Ishikawa (cell line): ENCODE data around the gene GINS2.

Experiments
- CEBPB ChIP-seq: IDR thresholded peaks from 2 replicates; pipeline ENCODE4 v1.6.1; 2012
- CREB1 ChIP-seq: IDR thresholded peaks from 2 replicates; pipeline ENCODE4 v1.6.1; 2012; ENCODE audit warnings: low read depth
- EGR1 ChIP-seq: IDR thresholded peaks from 2 replicates; pipeline ENCODE4 v1.6.1; 2012
- EP300 ChIP-seq: IDR thresholded peaks from 2 replicates; pipeline ENCODE4 v1.6.1; 2012; ENCODE audit warnings: borderline replicate concordance
- FOXM1 ChIP-seq: IDR thresholded peaks from 2 replicates; pipeline ENCODE4 v1.6.1; 2012; ENCODE audit warnings: low read depth, borderline replicate concordance
- NFIC ChIP-seq: IDR thresholded peaks from 2 replicates; pipeline ENCODE4 v1.6.1; 2012
- RAD21 ChIP-seq: IDR thresholded peaks from 2 replicates; pipeline ENCODE4 v1.6.1; 2012; ENCODE audit warnings: low read depth
- TAF1 ChIP-seq: IDR thresholded peaks from 2 replicates; pipeline ENCODE4 v1.6.1; 2012; ENCODE audit warnings: low read depth, mild to moderate bottlenecking
- TCF12 ChIP-seq: IDR thresholded peaks from 2 replicates; pipeline ENCODE4 v1.6.1; 2012; ENCODE audit warnings: low read depth
- TEAD4 ChIP-seq: IDR thresholded peaks from 2 replicates; pipeline ENCODE4 v1.6.1; 2012
- YY1 ChIP-seq: IDR thresholded peaks from 2 replicates; pipeline ENCODE4 v1.6.1; 2012; ENCODE audit warnings: low read depth
- ZBTB7A ChIP-seq: IDR thresholded peaks from 2 replicates; pipeline ENCODE4 v1.6.1; 2012; ENCODE audit warnings: low read depth
- TF ChIP-seq, protein P1 (sequence below): IDR thresholded peaks from 2 replicates; pipeline ENCODE4 v1.6.1; 2012
- TF ChIP-seq, protein P2 (sequence below): IDR thresholded peaks from 2 replicates; pipeline ENCODE4 v1.6.1; 2012; ENCODE audit warnings: low read depth, mild to moderate bottlenecking
- TF ChIP-seq, protein P3 (sequence below): IDR thresholded peaks from 2 replicates; pipeline ENCODE4 v1.6.1; 2012

The GINS2 gene

DNA sequence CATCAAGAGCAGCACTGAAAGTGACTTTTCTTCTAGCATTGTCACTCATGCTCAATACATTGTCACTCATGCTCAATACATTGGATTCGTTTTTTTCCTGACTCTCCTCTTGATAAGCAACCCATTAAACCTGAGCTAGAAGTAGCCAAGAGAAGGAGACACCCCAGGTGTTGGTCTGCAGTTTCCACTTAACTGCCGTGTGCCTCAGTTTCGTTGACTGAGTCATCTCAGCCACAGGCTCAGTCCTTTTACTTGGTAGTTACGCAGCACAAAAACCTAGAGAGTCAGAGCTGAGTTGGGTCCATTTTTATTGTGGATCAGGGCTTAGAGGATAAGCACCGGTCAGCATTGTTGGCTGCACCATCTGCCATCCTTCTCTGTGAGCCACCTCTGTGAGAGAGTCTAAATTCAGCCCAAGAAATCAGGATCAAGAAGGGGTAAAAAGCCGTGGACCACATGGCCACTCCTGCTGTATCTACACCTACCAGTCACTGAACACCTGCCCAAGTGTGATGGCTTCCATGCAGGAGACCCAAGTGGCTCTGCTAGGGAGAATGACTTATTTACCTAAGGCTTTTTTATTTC is 11.3 kb downstream of the GINS2 start:
- TF ChIP-seq TEAD4, result no peak
- no peak for TF ChIP-seq EGR1
- TF ChIP-seq, protein P1, sequence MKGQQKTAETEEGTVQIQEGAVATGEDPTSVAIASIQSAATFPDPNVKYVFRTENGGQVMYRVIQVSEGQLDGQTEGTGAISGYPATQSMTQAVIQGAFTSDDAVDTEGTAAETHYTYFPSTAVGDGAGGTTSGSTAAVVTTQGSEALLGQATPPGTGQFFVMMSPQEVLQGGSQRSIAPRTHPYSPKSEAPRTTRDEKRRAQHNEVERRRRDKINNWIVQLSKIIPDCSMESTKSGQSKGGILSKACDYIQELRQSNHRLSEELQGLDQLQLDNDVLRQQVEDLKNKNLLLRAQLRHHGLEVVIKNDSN, result no peak
- TF ChIP-seq FOXM1, result no peak
- no peak for TF ChIP-seq RAD21
- TF ChIP-seq, protein P2, sequence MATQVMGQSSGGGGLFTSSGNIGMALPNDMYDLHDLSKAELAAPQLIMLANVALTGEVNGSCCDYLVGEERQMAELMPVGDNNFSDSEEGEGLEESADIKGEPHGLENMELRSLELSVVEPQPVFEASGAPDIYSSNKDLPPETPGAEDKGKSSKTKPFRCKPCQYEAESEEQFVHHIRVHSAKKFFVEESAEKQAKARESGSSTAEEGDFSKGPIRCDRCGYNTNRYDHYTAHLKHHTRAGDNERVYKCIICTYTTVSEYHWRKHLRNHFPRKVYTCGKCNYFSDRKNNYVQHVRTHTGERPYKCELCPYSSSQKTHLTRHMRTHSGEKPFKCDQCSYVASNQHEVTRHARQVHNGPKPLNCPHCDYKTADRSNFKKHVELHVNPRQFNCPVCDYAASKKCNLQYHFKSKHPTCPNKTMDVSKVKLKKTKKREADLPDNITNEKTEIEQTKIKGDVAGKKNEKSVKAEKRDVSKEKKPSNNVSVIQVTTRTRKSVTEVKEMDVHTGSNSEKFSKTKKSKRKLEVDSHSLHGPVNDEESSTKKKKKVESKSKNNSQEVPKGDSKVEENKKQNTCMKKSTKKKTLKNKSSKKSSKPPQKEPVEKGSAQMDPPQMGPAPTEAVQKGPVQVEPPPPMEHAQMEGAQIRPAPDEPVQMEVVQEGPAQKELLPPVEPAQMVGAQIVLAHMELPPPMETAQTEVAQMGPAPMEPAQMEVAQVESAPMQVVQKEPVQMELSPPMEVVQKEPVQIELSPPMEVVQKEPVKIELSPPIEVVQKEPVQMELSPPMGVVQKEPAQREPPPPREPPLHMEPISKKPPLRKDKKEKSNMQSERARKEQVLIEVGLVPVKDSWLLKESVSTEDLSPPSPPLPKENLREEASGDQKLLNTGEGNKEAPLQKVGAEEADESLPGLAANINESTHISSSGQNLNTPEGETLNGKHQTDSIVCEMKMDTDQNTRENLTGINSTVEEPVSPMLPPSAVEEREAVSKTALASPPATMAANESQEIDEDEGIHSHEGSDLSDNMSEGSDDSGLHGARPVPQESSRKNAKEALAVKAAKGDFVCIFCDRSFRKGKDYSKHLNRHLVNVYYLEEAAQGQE, result no peak
- TF ChIP-seq, protein P3, sequence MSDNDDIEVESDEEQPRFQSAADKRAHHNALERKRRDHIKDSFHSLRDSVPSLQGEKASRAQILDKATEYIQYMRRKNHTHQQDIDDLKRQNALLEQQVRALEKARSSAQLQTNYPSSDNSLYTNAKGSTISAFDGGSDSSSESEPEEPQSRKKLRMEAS, result no peak
- no peak for TF ChIP-seq EP300
- no peak for TF ChIP-seq TAF1

DNA sequence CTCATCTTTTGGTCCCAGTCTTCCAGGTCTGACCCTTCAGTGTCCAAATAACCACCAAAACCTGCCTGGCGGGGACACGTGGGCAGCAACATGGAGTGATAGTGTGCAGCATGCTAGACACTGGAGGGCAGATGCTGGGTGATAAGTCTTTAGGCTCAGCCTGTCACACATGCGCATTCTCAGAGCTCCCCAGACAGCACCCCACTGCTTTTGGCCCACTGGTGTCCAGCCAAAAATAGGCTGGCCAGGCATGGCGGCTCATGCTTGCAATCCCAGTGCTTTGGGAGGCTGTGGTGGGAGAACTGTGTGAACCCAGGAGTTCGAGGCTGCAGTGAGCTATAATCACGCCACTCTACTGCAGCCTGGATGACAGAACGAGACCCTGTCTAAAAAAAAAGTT is 12.3 kb downstream of the GINS2 start:
- no peak for TF ChIP-seq TAF1
- no peak for TF ChIP-seq FOXM1
- no peak for TF ChIP-seq TCF12
- TF ChIP-seq ZBTB7A, result no peak
- TF ChIP-seq, protein P1, result no peak

DNA sequence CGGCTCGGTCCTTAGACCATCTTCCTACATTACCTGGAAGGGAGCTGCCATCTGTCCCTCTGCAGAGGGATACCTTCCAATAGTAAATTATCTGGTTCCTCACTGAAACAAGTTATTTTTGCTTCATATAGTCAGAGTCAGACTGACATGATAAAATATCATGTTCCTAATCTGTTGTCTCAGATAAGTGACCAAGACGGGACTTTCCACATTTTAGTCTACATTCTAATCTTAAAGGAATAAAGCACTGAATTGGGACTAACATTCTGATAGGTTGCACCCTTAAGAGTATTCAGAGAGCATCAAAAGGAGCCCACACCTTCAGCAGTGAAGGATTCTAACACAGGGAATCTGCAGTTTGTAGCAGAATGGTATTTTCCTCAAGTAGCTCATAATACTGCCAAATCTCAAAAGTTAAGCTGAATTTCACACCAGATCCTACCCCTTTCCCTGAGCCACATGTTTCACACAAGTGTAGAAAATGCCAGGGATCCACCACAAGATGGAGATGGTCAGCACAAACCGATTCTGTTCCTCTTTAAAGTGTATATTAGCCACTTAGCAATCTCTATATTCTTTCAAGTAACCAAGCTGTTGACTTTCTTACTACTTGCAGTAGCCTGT is 13.4 kb downstream of the GINS2 start:
- TF ChIP-seq TCF12 (no peak), CREB1 (no peak), RAD21 (peak; percentile 35; the same call in 1 of the 2 replicates)
- TF ChIP-seq, protein P2, result no peak

DNA sequence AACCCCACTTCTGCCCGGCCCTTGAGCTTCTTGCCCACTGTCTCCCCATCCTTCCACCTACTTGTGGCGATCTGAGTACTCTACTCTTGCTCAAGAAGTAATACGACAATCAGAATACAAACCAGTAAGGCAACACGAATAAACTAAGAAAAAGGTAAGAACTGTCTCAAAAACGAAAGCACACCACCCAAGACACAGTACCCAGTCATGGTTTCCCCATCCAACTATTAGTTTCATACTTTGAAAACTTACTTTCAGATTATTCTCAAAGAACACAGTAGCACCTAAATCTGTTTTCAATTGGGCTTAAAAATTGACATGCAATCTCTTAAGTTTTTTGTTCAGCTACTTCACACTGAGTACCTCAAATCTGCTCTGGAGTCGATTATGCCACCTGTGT is 13.9 kb downstream of the GINS2 start:
- TF ChIP-seq CREB1, result no peak
- no peak for TF ChIP-seq TEAD4
- no peak for TF ChIP-seq YY1
- TF ChIP-seq, protein P2, result no peak
- no peak for TF ChIP-seq ZBTB7A
- no peak for TF ChIP-seq CEBPB
- no peak for TF ChIP-seq NFIC
- TF ChIP-seq, protein P3, result no peak
- no peak for TF ChIP-seq FOXM1
- no peak for TF ChIP-seq EP300
- TF ChIP-seq TAF1, result no peak
- TF ChIP-seq RAD21, result no peak

DNA sequence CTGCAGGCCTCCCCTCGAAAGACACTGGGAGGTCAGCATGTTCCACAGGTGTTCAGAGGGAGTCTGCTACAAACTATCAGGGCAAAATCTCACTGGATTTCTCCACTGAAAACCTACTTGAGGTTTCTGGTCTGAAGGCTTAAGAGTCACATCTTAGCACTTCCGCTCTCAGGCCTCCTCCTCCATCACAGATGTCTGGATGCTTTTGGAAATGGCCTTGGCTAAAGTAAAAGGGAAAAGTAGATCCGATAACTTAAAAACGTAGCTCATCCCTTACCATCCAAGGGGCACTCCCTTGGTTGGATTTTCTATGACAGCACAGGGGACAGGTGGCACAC is 14.4 kb downstream of the GINS2 start:
- TF ChIP-seq TEAD4 (no peak), ZBTB7A (no peak), CREB1 (no peak), FOXM1 (no peak), EGR1 (no peak), TAF1 (no peak), TCF12 (no peak), CEBPB (no peak), EP300 (no peak), YY1 (no peak), NFIC (no peak), RAD21 (no peak)
- TF ChIP-seq, protein P3, result no peak
- TF ChIP-seq, protein P1, result no peak
- TF ChIP-seq, protein P2, result no peak
